GM21576 (cell line): ENCODE measurements around the gene SPNS2.

Experiments
- ATAC-seq: cut with Tn5 transposase; IDR thresholded peaks from one replicate; pipeline ENCODE4 v1.9.1; 2021; ENCODE audit warnings: mild to moderate bottlenecking, moderate library complexity; ENCODE audit not compliant: unreplicated experiment

SPNS2 gene

GRCh38 chr17:4479982-4480751 lies 18.5 kb upstream of the SPNS2 start:
- ATAC-seq = no peak

GRCh38 chr17:4480929-4481898 lies 17.5 kb upstream of the SPNS2 start:
- no peak for ATAC-seq

- ATAC-seq = no peak
These were observed 16.2 kb upstream of the SPNS2 start for GRCh38 chr17:4482338-4483011.

GRCh38 chr17:4483012-4483840 lies 15.5 kb upstream of the SPNS2 start:
- no peak for ATAC-seq

DNA sequence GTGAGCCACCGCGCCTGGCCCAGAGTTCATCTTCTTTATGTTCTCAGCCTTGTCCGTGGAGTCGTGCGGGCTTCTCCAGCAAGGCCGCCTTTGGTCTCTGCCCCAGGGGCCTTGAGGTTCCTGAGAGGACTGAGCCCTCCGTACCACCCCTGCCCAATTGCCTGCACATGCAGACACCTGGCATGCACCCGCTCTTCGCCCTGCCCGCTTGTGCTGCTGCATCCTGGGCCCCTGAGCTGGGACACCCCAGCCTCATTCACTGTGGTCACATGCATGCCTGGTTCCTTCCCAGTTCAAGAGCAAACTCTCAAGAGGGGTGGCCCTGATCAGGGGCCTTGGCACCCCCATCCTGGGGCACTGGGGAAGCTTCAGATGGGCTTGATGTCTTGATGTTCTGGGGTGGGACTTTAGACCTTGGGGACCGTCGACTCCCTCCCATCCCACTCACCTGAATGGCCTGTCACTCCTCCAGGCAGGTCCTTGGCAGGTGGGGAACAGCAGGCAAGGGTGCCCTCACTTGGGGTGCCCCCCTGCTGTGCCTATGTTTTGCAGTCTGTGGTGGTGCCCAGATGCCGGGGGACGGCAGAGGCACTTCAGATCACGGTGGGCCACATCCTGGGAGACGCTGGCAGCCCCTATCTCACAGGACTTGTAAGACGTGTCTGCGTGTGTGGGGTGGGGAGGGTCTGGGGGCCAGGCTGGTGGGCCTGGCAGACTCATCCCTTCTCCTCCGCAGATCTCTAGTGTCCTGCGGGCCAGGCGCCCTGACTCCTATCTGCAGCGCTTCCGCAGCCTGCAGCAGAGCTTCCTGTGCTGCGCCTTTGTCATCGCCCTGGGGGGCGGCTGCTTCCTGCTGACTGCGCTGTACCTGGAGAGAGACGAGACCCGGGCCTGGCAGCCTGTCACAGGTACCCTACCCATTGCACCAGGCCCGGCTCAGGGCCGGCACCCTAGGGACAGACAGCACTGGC lies 12.7 kb upstream of the SPNS2 start:
- no peak for ATAC-seq

DNA sequence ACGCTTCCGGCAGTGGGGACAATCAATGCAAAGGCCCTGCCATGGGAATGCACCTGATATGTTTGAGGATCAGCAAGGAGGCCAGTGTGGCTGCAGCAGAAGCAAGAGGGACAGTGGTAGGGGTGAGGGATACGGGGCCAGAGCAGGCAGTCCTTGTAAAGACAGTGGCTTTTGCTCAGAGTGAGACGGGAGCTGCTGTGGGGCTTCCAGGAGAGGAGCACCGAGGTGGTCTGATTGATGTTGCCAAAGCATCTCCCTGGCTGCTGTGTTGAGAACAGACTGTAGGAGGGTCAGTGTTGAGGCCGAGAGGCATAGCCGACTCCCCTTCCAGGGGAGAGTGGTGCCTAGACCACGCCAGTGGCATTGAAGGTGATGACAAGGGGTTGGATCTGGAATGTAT lies 11.4 kb upstream of the SPNS2 start:
- ATAC-seq = no peak

DNA sequence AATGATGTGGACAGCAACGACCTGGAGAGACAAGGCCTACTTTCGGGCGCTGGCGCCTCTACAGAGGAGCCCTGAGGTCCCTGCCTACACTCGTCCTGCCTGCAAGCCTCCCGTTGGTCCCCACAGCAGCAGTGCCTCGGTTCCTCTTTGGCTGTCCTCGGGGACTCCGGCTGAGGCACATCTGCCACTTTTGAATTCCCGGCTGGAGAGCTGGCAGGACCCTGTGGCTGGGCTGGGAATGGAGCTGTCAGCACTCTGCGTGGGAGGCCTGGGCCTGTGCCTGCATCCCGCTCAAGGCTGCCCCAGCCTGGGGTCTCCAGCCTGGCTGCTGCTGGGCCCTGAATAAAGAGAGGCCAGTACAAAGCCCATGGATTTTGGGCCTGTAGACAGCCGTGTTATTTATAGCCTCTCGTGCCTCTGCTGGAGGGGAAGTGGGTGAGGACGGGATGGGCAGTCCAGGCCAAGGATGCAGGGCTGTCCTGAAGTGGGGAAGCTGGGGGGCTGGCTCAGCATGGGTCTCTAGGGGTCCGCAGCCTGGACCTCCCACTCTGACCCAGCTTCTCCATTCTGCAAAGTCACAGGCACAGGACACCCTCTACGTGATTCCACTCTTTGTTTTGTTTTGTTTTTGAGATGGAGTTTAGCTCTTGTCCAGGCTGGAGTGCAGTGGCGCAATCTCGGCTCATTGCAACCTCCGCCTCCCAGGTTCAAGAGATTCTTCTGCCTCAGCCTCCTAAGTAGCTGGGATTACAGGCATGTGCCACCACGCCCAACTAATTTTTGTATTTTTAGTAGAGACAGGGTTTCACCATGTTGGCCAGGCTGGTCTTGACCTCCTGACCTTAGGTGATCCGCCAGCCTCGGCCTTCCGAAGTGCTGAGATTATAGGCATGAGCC lies 10.6 kb upstream of the SPNS2 start:
- no peak for ATAC-seq

GRCh38 chr17:4488989-4489595 lies 9.6 kb upstream of the SPNS2 start:
- ATAC-seq = no peak

- no peak for ATAC-seq
These were observed 8.5 kb upstream of the SPNS2 start for GRCh38 chr17:4490109-4490591.

DNA sequence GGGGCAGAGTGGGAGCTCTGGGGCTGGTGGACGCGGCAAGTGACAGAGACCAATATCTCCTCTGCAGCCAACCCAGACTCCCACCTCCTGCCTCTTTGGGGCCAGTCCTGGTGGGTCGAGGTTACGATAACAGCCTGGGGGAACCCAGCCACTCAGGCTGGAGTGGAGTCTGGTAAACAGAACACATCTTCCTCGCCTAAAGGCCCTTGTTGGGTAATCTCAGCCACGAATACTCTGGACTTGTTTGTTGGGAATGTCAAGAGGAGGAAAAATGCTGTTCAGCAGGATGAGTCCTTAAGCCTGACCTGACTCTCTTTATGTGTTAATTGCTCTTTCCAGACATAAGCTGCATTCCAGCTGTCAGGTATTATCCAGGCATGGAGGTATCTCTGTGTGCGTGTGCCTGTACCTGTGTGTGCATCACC lies 8.0 kb upstream of the SPNS2 start:
- ATAC-seq = no peak

- ATAC-seq = no peak
These were observed 5.7 kb upstream of the SPNS2 start for GRCh38 chr17:4492721-4493561.

- ATAC-seq = no peak
These were observed 1.4 kb upstream of the SPNS2 start for GRCh38 chr17:4497101-4497824.

DNA sequence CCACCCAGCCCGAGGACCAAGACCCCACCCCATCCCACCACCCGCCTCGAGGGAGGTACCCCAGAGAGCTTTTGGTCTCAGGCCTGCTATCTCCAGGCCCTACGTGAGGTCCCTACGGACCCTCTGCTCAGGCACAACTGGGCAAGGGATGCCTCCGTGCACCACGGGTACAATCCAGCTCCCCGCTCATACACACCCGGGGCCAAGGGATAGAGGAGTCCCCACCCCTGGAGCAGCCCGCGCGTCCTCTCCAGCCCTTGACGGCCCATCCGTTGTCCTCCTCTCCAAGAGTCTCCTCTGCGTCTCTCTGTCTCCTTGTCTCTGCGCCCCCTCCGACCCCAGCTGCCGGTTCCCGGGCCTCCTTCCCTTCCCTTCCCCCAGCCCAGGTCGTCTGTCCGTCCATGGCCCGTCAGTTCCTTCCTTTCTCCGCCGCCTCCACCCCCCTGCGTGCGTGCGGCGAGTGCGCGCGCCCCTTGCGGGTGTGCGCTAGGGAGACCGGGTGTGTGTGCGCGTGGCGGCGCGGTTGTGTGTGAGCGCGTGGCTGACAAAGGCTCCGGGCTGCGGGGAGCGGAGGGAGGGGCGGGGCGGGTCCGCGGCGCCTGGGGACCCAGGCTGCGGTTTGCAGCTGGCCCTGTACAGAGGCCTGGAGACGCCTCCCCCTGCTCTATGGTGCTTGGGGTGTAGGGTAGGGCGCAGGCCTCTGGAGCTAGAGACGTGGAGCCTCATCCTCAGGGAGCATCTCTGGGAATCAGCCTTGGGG lies 930 bp downstream of the SPNS2 start:
- ATAC-seq = no peak

DNA sequence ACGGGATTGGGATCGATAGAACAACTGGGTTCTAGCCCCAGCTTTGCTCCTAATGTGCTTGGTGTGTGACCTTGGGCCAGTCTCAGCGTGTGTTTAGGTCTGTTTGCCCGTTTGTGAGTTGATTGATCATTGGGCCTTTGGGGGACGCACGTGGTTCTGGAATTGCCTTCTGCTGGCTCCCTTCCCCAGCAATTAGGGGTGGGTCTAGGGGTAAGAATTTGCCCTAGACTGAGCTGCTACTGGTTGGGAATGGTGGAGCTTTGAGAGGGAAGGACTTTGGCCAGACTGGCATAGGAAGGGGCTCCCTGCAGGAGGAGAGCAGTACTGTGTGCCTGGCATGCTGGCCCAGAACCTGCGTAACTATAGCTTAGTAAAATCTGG lies 1.5 kb downstream of the SPNS2 start:
- ATAC-seq = no peak

DNA sequence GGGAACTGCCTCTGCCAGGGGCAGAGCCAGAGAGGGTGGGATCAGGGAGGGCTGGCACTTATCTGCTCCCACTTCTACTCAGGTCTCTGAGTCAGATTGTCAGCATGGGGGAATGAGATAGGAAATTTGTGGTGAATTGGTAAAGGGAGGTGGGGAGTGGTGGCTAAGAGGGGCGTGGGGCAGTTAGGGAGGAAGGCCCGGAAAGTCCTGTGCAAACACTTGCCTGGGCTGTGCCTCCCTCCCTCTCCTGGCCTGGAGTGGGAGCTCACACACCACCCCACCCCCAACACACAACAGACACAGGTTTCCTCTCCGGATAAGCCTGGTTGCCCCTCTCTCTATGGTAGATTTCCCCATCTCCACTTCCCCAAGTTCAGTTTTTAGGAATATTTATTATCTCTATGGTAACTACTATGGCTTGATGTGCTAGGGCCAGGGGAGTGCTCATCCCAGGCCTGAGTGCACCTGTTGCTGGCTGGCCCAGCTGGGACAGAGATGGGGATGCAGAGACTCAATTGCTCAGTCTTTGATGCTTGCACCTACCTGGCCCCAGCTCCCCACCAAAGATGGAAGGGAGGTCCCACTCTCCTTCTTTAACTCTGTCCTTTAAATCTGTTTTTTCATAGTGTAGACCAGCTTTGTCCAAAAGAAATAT lies 2.7 kb downstream of the SPNS2 start:
- no peak for ATAC-seq
